Activated CD4-positive, alpha-beta T cell treated with anti-CD3 and anti-CD28 coated beads, Interleukin-2, Interleukin-4, amounts not matched to agents 100 ng/mL and 50 ng/mL, durations not matched to agents 16 hours and 8 hours (primary cell): ENCODE data around the gene FADS6.
"Not testable (repeated sequence)": the region's sequence is repeated elsewhere in the genome, so short reads cannot be mapped to it uniquely, and the experiment has no call there.

Experiments
- DNase-seq: peaks from one replicate; pipeline ENCODE4 v3.0.0-alpha.2; 2020; ENCODE audit warnings: low spot score

Gene FADS6

GRCh38 chr17:74888469-74888868, 5.0 kb downstream of the FADS6 start:
- DNase-seq = no peak

DNA sequence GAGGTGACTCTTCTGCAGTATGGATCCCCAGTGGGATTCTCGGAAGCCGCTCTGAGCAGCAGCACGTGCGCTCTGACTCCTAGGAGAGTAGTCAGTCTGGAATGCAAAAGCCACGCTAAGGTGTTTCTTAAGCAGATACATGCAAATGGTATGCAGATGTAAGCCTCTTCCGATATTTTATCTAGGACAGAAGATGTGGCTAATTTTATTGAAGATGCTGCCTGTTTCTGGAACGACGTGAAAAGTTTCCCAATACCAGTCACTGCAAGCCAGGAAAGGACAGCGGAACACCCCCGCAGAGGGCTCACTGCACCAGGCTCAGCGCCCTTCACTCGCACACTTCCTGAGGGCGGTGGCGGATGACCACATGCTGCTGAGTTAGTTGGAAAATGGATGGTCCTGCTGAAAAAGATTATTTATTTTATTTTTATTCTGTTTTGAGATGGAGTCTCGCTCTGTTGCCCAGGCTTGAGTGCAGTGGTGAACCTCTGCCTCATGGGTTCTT, 10.1 kb downstream of the FADS6 start:
- DNase-seq = no peak

DNA sequence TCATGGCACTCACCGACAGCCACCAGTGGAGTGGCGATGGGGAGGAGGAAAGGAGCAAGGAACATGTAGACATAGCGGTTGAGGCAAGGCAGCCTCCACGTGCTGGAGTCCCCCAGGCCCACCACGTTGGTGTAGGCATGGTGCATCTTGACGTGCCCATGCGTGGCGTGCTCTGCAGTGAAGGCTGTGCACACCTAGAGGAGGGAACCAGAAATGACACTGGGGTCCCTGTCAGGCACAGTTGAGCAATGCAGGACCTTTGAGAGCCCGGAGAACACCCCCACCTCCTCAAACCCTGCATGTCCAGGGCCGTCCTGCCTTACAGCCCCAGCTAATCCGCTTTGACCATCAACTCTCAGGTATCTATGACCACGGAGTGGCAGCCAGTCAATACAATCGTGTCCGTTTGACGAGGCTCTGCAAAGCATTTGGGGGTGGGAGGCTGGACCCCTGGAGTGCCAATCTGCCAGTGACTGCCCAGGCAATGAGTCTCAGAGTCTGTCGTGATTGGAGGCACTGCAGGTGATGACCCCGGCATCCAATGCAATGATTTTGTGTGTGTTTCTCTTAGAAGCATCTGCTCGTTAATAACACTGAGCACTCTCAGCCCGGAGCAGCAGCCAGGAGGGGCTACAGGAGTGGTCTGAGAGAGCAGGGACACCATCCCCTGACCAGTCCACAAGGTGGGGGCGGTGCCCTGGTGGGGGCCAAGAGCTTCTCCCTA, 10.8 kb downstream of the FADS6 start:
- no peak for DNase-seq

- DNase-seq = no peak
These were observed 12.4 kb downstream of the FADS6 start for GRCh38 chr17:74881073-74881472.

DNA sequence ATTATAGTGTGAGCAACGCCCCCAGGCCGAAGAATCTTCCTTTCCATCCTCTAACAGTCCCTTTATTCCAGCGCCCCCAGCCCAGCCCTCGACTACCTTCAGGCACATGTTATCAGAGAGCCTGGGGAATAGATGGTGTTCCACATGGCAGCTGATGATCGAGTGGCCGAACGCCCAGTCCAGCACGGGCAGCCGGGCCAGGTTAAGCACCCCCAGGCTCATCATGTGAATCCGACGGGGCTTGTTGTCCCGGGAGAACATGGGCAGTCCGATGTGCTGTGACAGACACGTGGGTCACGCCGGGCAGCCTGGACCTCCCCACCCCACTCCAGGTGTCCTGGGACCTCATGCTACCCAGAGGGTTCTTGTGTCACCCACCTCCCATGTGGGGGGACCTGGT, 14.1 kb downstream of the FADS6 start:
- no peak for DNase-seq

GRCh38 chr17:74878658-74879057, 14.8 kb downstream of the FADS6 start:
- no peak for DNase-seq

DNA sequence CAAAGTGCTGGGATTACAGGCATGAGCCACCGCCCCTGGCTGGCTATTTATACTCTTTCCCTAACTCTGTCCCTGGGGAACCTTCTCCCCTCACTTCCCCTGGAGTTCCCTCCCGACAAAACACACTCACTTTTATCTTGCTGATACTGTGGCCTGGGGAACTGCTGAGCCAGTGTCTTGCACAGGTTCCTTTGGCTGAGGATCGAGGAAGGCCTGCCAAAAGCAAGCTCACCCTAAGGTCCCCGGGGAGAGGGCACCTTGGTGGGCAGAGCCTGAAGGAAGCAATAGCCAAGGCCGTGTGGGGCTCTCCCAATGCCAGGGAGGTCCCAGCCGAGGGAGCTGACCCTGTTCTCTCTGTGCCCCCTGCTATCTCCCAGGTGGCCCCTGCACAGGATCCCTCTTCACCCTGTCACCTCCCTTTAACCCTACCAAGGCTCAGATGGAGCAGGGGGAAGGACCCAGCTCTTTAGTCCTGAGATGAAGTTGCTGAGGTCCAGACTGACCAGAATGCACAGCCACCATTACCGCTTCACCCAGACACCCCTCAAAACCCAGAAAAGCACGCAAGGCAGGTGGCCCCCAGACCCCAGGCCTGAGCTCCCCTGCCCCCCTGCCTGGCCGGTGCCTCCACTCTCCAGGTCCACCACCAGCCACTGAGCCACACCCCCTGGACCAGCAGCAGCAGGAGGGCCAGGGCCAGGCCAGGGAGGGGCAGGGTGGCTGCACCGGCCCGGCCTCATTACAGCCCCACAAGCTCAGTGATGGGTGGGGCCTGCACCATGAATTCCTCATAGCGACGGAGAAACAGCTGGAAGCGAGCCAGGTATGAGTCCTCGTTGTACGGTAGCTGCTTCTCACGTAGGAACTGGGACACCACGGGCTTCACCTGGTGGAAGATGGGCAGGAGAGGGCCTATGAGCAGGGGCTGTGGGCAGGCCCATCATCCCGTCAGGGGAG, 15.6 kb downstream of the FADS6 start:
- no peak for DNase-seq

- DNase-seq = no peak
These were observed 17.3 kb downstream of the FADS6 start for GRCh38 chr17:74875977-74876593.

GRCh38 chr17:74875155-74875976, 18.1 kb downstream of the FADS6 start:
- DNase-seq = no peak

GRCh38 chr17:74874615-74875037, 18.8 kb downstream of the FADS6 start:
- no peak for DNase-seq

DNA sequence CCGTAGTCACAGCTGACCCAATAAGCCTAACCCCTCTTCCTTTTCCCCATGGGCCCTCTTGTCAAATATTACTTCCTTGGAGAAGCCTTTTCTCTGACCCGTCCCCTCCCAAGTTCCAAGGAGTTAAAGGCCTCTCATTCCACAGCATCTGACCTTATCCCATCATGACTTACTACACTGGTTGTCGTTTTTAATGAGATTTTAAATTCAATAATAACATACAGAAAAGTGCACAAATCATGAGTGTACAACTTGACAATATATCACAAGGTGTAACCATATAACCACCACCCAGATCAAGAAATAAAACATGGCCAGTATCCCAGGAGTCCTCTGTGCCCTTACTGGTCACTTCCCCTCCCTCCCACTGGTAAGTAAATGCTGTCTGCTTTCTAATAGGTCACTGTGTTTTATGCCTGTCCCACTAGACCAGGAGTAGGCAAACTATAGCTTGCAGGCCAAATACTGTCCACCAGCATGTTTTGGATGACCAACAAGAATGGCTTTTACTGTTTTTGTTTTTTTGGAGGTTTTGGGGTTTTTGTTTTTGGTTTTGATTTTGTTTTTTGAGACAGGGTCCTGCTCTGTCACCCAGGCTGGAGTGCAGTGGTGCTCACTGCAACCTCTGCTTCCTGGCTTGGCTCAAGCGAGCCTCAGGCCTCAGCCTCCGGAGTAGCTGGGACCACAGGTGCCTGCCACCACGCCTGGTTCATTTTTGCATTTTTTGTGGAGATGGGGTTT, 19.4 kb downstream of the FADS6 start:
- no peak for DNase-seq

DNA sequence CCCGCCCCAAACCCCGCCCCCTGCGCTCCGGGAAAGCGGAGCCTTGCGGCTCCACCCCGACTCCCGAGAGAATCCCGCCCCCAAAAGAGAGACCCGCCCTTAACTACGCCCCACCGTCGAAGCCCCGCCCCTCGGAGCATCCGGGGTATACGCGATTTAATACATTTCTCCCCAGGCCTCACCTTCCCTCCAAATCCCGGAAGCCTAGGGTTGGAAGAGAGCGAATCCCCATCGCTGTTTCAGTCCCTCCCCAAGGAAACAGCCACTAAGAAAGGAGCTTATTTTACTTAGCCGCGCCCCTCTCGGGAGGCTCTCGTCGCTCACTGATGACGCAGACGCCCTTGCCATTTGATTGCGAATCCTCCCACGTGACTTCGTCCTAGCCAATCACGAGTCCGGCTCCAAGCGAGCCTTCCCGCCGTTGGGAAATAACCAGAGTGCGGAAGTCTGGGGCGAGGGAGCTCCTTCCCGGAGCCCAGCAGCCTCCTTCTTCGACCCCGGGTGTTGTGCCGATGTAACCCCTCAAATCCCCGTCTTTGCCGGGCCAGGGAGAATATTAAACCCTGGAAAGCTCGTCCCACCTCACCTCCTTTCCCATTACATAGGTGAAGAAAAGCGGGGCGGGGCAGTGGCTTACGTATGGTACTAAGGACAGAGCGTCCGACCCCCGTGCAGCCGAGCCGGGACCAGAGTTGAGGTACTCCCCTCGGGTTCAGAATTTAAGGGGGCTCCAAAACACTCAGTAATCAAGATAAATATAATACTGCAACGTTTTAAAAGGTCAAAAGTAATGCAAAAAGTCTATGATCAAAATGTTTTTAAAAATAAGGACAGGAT, 20.2 kb downstream of the FADS6 start:
- peak; percentile 100 for DNase-seq

DNA sequence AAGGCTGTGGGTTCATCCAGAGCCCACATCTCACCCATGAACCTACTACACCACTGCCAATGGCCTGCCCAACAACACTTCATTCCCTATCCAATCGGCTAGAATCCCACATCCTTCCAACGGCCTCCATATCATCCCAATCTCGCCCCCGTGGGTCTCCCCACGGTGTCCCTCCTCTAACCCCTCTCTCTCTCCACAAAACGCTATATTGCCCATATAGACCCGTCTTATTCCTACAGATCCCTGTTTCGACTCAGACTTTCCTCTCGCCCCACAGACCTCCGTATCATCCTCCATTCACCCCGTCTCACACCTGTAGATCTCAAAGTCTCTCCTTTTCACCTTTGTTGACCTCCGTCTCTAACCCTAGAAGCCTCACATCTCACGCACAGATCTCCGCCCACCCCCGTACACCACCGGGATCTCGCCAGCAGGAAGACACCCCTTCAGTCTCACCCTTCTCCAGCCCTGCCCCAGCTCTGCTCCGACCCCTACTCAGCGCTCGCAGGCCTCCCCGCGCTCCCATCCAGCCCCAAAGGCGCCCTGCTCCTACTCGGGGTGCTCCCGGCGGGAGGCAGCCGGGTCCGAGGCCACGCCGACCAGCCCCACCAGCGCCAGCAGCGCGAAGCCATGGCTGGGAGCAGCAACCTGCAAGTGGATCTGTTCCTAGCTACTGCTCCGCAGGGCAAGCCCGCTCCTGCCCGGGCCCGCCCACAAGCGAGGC, 21.0 kb downstream of the FADS6 start, which contains the start of gene FDXR:
FDXR (minus strand) TSS at position 682 of the 724 bp plus-strand sequence; CDS start at position 632, 50 bp downstream.
- DNase-seq = no peak

- DNase-seq = no peak
These were observed 21.9 kb downstream of the FADS6 start for GRCh38 chr17:74871356-74872076.

DNA sequence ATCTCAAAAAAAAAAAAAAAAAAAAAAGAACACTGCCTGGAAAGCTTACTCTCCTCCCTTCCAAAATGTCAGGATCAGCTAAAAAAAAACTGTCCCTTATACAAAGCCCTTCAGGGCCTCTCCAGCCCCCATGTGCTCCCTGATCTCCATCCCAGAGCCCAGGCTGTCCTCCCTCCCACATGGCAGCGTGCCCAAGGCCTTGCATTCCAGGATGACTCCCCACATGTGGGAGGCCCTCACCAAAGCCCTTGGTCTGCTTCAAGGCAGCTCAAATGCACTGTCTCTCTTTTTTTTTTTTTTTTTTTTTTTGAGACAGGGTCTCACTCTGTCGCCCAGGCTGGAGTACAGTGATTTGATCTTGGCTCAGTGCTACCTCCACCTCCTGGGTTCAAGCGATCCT, 22.9 kb downstream of the FADS6 start:
- DNase-seq = no peak

DNA sequence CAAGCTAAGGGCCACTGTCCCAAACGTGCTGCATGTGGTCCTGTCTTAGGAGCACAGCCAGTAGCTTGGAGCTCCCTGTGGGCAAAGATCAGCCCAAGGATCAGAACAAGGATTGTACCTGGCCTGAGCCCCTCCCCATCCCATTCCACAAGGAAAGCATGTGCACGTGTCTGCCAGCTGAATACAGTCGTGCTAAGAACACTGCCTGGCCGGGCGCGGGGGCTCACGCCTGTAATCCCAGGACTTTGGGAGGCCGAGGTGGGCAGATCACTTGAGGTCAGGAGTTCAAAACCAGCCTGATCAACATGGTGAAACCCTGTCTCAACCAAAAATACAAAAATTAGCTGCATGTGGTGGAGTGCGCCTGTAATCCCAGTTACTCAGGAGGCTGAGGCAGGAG, 23.4 kb downstream of the FADS6 start:
- DNase-seq = not testable (repeated sequence)

DNA sequence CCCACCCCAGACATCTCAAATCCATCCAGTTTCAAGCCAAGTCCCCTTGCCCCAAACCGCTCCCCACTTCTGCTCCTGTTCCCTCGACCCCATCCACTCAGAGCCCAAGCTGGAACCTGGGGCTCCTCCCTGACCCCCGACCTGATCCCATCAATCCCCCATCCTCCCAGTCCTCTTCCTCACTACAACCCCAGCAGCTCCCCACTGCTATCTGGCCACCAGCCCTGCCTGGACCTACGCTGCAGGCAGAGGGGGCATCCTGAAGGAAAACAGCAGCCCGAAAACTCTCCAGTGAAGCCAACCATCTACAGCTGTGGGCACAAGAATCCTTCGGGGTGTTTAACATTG, 24.6 kb downstream of the FADS6 start:
- DNase-seq = no peak

GRCh38 chr17:74868251-74868907, 25.1 kb downstream of the FADS6 start:
- no peak for DNase-seq
